PFSK-1 (cell line): ENCODE measurements around the gene TFEC.

ENCODE experiments used
- FOXP2 ChIP-seq: optimal IDR thresholded peaks from 2 replicates; pipeline ENCODE3; 2011; ENCODE audit warnings: borderline replicate concordance, control low read depth, inconsistent platforms; ENCODE audit not compliant: insufficient read depth; ENCODE audit errors: extremely low read length, extremely low read depth
- POLR2AphosphoS5 ChIP-seq: IDR thresholded peaks from 2 replicates; pipeline ENCODE4 v1.6.1; 2012; ENCODE audit warnings: low read depth, mild to moderate bottlenecking, control low read depth, low read length, moderate library complexity
- SIN3A ChIP-seq: IDR thresholded peaks from 2 replicates; pipeline ENCODE4 v1.6.1; 2012; ENCODE audit warnings: mild to moderate bottlenecking, low read length, moderate library complexity, borderline replicate concordance; ENCODE audit not compliant: insufficient read depth
- TAF1 ChIP-seq: IDR thresholded peaks from 2 replicates; pipeline ENCODE4 v1.6.1; 2012; ENCODE audit warnings: low read length, control low read depth, borderline replicate concordance; ENCODE audit not compliant: insufficient read depth
- TF ChIP-seq, protein P1 (sequence below), 2 experiments: IDR thresholded peaks; 2 replicates each; pipeline versions ENCODE4 v1.6.1 to v1.8.0; 2011 to 2012; ENCODE audit warnings: low read depth in 2 of 2, low read length in 2 of 2, control low read depth in 1 of 2, inconsistent platforms in 1 of 2, mild to moderate bottlenecking in 1 of 2, moderate library complexity in 1 of 2; ENCODE audit not compliant: insufficient read depth in 1 of 2

Gene TFEC

DNA sequence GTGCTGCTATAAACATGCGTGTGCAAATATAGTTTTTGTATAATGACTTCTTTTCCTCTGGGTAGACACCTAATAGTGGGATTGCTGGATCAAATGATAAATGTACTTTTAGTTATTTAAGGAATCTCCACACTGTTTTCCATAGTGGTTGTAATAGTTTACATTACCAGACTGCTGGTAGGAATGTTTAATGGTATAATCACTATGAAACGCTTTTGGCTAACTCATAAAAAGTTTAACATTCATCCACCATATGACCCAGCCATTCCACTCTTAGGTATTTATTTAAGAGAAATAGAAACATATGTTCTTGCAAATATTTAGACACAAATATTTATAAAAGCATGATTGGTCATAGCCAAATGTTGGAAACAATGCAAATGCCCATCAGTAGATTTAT is 32.1 kb upstream of the TFEC start:
- TF ChIP-seq SIN3A (no peak), POLR2AphosphoS5 (no peak), FOXP2 (no peak), TAF1 (no peak)
- TF ChIP-seq, protein P1, sequence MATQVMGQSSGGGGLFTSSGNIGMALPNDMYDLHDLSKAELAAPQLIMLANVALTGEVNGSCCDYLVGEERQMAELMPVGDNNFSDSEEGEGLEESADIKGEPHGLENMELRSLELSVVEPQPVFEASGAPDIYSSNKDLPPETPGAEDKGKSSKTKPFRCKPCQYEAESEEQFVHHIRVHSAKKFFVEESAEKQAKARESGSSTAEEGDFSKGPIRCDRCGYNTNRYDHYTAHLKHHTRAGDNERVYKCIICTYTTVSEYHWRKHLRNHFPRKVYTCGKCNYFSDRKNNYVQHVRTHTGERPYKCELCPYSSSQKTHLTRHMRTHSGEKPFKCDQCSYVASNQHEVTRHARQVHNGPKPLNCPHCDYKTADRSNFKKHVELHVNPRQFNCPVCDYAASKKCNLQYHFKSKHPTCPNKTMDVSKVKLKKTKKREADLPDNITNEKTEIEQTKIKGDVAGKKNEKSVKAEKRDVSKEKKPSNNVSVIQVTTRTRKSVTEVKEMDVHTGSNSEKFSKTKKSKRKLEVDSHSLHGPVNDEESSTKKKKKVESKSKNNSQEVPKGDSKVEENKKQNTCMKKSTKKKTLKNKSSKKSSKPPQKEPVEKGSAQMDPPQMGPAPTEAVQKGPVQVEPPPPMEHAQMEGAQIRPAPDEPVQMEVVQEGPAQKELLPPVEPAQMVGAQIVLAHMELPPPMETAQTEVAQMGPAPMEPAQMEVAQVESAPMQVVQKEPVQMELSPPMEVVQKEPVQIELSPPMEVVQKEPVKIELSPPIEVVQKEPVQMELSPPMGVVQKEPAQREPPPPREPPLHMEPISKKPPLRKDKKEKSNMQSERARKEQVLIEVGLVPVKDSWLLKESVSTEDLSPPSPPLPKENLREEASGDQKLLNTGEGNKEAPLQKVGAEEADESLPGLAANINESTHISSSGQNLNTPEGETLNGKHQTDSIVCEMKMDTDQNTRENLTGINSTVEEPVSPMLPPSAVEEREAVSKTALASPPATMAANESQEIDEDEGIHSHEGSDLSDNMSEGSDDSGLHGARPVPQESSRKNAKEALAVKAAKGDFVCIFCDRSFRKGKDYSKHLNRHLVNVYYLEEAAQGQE (IDR thresholded peaks at IDR 0.05; ENCODE audit: insufficient read depth in 1 of 2, low read depth in 2 of 2, low read length in 2 of 2): no peak

DNA sequence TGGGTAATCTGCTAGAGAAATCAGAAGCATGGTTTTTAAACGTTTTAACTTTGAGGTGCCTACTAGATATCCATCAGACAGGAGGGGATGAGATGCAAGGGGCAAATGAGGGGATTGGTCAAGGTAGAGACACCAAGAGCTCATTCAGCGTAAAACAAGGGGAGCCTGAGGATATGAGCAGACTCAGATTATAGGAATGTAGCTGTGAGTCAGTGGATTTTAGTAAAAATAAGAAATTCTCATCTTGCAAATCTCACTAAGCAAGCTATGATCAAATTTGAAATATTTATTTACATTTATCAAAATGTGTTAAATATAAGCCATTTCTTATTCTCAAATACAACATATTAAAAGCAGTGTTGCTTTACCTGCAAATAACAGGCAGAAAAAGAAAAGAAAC is 21.4 kb upstream of the TFEC start:
- no peak for TF ChIP-seq SIN3A

GRCh38 chr7:116045532-116045931 is 15.0 kb upstream of the TFEC start:
- TF ChIP-seq FOXP2: no peak
- no peak for TF ChIP-seq POLR2AphosphoS5
- TF ChIP-seq TAF1: no peak
- TF ChIP-seq, protein P1 (IDR thresholded peaks at IDR 0.05; ENCODE audit: insufficient read depth in 1 of 2, low read depth in 2 of 2, low read length in 2 of 2): no peak
- no peak for TF ChIP-seq SIN3A

DNA sequence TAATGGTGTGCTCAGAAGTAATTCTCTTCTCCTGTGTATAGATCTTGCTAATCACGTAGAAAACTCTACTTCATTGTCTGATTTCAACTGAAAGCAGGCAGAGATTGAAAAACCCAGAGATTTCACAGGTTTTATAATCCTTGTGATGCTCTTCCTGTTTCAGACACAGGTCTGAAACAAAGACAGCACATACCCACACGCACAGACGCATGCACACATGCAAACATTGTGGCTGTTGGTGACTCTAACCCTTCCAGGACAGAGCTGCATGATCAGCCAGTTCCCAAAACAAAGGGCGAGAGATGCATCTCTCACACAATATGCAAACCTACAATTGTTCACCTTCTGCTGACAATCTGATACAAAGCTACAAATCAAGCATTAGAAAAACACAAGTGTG is 11.1 kb upstream of the TFEC start:
- no peak for TF ChIP-seq TAF1
- TF ChIP-seq, protein P1 (IDR thresholded peaks at IDR 0.05; ENCODE audit: insufficient read depth in 1 of 2, low read depth in 2 of 2, low read length in 2 of 2): no peak
- no peak for TF ChIP-seq FOXP2
- no peak for TF ChIP-seq SIN3A
- TF ChIP-seq POLR2AphosphoS5: no peak

DNA sequence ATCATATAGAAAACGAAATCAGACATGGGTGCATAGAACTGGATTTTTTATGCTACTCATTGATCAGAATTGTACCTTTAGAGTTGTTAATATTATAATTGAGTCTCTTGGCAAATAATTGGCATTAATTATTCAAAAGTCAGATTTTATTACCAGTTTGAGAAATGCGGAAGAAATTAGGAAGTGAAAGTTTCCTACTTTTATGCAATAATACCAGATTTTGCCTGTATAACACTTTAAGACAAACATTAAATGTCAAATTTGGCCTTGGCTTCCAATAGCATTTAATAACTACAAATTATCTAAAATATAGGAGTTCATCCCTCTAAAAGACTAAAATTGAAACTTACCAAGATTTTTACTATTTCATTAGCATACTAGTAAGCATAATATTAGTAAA is 6.8 kb upstream of the TFEC start:
- TF ChIP-seq FOXP2: no peak
- TF ChIP-seq, protein P1 (IDR thresholded peaks at IDR 0.05; ENCODE audit: insufficient read depth in 1 of 2, low read depth in 2 of 2, low read length in 2 of 2): no peak
- TF ChIP-seq POLR2AphosphoS5: no peak
- no peak for TF ChIP-seq TAF1
- no peak for TF ChIP-seq SIN3A
